Stimulated activated CD4-positive, alpha-beta T cell treated with anti-CD3 and anti-CD28 coated beads, Interleukin-1b, Interleukin-23, amount 100 ng/mL, for 24 hours (primary cell): ENCODE results near the gene LAMB1.

ENCODE experiments used
- DNase-seq, 4 experiments: peaks; one replicate each; pipeline ENCODE4 v3.0.0-alpha.2; 2020; ENCODE audit warnings: low read depth in 4 of 4, low spot score in 1 of 4

LAMB1 gene

DNA sequence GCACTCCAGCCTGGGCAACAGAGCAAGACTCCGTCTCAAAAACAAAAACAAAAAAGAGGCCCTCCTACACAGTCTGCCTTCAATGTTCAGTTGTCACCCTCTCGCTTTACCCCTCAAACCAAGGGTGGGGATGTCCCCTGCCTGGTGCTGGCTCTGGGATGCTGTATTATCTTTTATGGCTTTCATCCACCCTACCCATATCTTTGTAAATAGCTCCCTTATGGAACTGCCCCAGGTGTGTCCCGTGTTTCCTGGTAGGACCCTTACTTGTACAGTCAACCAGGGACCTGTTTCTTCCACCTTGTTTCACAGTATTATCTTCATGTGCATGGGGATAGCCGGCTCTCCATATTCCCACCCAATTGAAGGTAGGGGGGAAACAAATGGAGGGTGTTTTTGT is 15.7 kb upstream of the LAMB1 start:
- no peak for DNase-seq

- no peak for DNase-seq
These were observed 14.8 kb upstream of the LAMB1 start for GRCh38 chr7:108017776-108018151.

DNA sequence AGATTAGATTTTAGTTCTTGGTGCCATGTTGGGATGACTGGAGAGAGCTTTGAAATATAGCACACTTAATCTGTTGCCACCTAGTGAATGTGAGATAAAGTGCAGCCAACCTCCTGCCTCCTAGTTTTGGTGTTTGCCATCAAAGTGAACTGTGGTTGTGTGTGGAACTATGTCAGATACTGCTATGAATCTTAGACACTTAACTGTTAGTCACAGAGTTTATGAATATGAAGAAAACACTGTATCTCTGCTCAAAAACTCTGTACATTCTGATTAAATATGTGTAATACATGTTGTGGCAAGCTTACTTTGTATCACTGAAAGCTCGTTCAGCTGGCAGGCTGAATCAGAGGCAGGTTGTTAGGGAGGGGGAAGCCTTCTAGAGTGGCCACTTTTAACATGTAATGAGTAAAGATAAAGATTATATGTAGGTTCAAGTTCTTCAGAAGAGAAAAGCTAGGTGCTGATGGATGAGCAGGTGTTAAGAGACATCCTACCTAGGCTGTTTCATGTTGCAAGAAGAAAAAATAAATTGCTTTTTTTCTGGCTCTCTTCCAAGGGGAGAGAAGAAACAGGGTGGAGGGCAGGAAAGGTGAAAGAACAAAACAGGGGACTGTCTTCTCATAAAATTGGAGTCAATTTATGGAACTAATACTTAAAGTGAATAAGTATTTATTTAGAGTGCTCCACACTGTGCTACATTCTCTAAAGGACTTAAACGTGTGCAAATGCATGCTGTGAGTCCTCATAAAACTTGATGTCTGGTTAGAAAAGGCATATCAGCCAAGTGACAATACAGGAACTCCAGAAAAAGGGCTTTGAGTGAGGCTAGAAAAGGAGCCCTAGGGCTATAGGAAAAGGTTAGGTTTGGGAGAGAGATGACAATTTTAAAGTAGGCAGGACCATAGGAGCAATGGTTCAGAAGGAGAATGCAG is 14.1 kb upstream of the LAMB1 start:
- no peak for DNase-seq

GRCh38 chr7:108015740-108016139 is 12.8 kb upstream of the LAMB1 start:
- no peak for DNase-seq

GRCh38 chr7:108014747-108015682 is 12.1 kb upstream of the LAMB1 start:
- DNase-seq = no peak

GRCh38 chr7:108014215-108014614 is 11.3 kb upstream of the LAMB1 start:
- no peak for DNase-seq

DNA sequence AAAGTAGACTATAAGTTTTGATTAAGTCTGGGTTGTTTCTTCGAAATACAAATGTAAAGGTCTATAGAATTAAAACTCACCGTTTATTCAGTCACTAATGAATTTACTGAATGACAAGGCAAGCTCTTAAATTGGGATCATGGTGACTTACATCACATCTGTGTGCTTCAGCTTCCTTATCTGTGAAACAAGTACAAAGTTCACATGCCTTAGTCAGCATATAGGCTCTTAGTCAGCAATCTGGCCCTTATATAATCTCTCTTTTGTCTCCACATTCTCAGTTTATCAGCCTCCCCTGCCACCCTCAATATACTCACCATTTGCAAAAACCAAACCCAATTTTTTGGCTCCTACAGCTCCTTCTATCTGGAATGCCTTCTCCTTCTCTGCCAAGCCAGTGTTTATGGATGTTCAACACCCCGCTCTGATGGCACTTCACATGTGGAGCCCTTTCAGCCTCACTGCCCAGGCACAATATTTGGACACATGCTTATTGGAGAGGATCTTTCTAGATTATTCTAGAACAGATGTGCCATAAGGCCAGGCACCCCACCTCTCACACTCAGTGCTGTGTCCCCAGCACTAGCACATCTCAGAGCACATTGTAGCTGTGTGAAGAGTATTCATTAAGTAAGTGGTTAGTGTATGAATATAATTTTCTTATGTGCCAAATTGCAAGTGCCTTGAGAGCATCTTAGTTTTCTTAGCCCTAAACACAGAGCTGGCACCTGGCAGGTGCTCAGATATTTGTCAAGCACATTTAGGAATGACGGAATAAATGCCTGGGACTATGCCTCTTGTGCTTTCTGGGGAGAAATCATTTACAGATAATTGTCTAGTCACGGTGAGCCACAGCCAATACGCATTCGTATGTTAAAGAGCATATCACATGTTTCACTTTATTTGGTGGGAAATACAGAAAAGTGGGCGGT is 9.8 kb upstream of the LAMB1 start:
- no peak for DNase-seq

GRCh38 chr7:108010377-108010776 is 7.4 kb upstream of the LAMB1 start:
- DNase-seq = no peak

- no peak for DNase-seq
These were observed 6.9 kb upstream of the LAMB1 start for GRCh38 chr7:108009873-108010272.

DNA sequence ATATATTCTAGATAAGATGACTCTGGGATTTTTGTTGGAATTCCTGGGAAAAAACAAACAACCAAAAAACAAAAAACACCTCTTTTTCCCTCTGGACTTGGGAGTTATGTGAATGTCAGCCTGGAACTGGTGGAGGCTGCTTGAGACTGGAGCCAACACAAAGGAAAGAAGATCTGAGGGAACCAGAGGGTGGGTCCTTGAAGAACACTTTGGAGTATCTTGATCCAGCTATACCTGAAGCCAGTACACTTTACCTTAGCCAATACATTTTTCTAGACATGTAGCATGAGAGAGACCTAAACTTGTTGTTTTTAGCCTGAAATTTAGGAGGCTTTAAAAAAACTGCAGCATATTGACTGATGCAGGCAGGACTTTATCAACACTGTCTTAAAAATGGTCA is 5.9 kb upstream of the LAMB1 start:
- DNase-seq = no peak

GRCh38 chr7:108008240-108008639 is 5.3 kb upstream of the LAMB1 start:
- no peak for DNase-seq

DNA sequence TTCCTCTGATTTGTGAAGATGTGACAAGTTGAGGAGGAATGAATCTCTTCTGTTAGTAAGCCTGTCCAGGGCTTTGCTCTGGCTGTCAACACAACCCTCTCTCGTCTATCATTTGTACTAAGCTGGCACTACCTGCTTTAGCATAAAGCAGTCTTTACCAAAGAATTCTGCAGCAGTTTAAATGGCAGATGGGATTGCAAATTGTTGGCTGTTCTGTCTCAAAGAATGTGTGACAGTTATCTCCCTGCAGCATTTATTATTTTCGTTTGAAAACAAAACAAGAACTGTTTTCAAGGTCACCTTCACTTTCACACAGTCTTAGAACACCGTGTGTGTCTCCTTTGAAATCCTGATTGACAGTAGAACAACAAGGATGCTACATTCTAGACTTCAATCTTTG is 4.8 kb upstream of the LAMB1 start:
- no peak for DNase-seq

GRCh38 chr7:108007261-108007660 is 4.3 kb upstream of the LAMB1 start:
- DNase-seq = no peak

- no peak for DNase-seq
These were observed 1.5 kb upstream of the LAMB1 start for GRCh38 chr7:108004220-108005142.

DNA sequence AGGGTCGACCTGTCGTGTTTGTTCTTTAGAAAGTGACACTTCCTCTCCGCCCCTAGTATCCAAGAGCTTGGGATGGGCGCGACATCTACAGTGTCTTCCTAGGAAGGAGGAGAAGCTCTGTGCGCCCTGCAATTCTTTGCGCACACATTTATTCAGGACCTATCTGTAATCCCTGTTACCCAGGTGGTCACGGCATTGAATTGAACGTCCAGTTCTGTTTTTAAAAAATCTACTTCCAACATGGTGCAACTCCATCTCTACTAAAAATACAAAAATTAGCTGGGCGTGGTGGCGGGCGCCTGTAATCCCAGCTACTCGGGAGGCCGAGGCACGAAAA is 606 bp upstream of the LAMB1 start:
- no peak for DNase-seq

DNA sequence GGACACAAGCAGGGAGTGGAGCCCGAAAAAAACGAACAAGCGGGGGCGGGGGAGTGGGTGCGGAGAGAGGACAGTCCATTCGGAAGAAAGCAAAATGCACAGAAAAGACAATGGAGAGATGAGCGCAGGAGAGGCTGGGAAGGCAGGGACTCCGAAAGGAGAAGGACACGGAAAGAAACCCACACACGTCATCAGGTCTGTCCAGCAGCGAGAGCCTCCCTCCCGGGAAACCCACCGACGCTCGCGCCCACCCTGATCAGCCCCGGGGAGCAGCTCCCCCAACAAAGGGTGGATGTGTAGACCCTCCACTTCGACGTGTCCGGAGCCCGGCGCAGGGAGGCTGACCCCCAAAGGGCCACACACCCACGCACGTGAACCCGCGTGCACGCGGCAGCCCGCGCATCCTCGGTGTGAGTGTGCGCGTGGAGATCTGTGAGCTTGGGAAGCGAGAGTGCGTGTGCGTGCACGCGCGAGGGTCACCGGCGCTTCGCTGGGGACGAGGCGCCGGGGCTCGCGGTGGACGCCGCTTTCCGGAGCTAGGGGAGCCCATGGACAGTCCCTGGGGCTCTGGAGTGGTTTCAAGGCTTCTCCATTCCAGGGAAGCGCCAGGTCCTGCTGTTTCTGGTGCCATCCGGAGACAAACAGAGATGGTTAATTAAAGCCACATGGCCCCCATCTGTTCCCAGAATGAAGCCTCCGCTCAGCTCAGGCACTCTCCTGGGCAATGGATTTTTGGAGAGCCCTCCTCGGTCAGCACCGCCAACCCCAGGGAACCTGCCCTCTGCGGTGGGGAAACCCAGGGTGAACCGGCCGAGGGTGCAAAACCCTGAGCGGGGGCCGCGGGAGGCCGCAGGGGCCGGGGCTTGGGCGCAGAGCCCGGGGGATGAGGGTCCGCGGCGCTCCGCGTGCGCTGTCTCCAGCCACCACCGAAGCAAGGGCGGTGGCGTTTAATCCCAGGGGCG is 916 bp downstream of the LAMB1 start:
- no peak for DNase-seq

- no peak for DNase-seq
These were observed 1.8 kb downstream of the LAMB1 start for GRCh38 chr7:108000875-108001763.
